WERI-Rb-1 (cell line): ENCODE measurements around the gene PTRH1.

ENCODE experiments used
- DNase-seq: peaks from one replicate; pipeline ENCODE4 v3.0.0-alpha.2; 2020
- H3K27ac ChIP-seq: fragments of 250-450 bp; sonication (Bioruptor Pico); 2 replicates; pipeline ENCODE4 v1.5.1; 2020; ENCODE audit warnings: mild to moderate bottlenecking, moderate library complexity
- H3K27me3 ChIP-seq: fragments of 250-450 bp; sonication (Bioruptor Pico); 2 replicates; pipeline ENCODE4 v1.5.1; 2021; ENCODE audit warnings: mild to moderate bottlenecking, low read depth, moderate library complexity; ENCODE audit not compliant: insufficient read depth, severe bottlenecking
- H3K36me3 ChIP-seq: fragments of 250-450 bp; sonication (Bioruptor Pico); 2 replicates; pipeline ENCODE4 v1.5.1; 2020; ENCODE audit warnings: mild to moderate bottlenecking, moderate library complexity
- H3K4me3 ChIP-seq: 2 replicates; pipeline ENCODE4 v1.5.1; 2011; ENCODE audit warnings: low read depth, mild to moderate bottlenecking, control low read depth, low read length
- H3K9me3 ChIP-seq: fragments of 250-450 bp; sonication (Bioruptor Pico); 2 replicates; pipeline ENCODE4 v1.5.1; 2021; ENCODE audit warnings: mild to moderate bottlenecking, moderate library complexity; ENCODE audit not compliant: severe bottlenecking
- CTCF ChIP-seq: IDR thresholded peaks from 2 replicates; pipeline ENCODE4 v1.5.1; 2011; ENCODE audit warnings: low read depth, mild to moderate bottlenecking, control low read depth, inconsistent platforms, low read length

The PTRH1 gene

GRCh38 chr9:127753148-127753547 is 37.7 kb upstream of the PTRH1 start:
- H3K36me3 ChIP-seq, result peaks cover 18% of the 10 kb centered on the region
- no peaks in the 10 kb centered on the region for H3K27me3 ChIP-seq

GRCh38 chr9:127751269-127752054 is 36.0 kb upstream of the PTRH1 start:
- H3K27me3 ChIP-seq, result no peaks in the 10 kb centered on the region
- no peak overlapping the region for H3K4me3 ChIP-seq
- H3K27ac ChIP-seq, result no peak overlapping the region
- H3K9me3 ChIP-seq, result no peaks in the 10 kb centered on the region
- TF ChIP-seq CTCF, result no peak
- DNase-seq, result no peak
- H3K36me3 ChIP-seq, result peaks cover 22% of the 10 kb centered on the region

More at GRCh38 chr9:127753148-127753547, 37.7 kb upstream of the PTRH1 start:
- H3K27ac ChIP-seq, result no peak overlapping the region
- DNase-seq, result no peak
- H3K4me3 ChIP-seq, result no peak overlapping the region
- no peak for TF ChIP-seq CTCF
- no peaks in the 10 kb centered on the region for H3K9me3 ChIP-seq

GRCh38 chr9:127749090-127749787 is 33.8 kb upstream of the PTRH1 start:
- no peaks in the 10 kb centered on the region for H3K9me3 ChIP-seq
- TF ChIP-seq CTCF, result no peak

GRCh38 chr9:127746959-127747569 is 31.6 kb upstream of the PTRH1 start:
- no peak overlapping the region for H3K27ac ChIP-seq
- DNase-seq, result no peak
- H3K27me3 ChIP-seq, result no peaks in the 10 kb centered on the region
- peaks cover 30% of the 10 kb centered on the region for H3K36me3 ChIP-seq
- no peak; the same call in 1 of the 2 replicates for TF ChIP-seq CTCF
- H3K4me3 ChIP-seq, result no peak overlapping the region
- peaks cover 6% of the 10 kb centered on the region for H3K9me3 ChIP-seq

More at GRCh38 chr9:127749090-127749787, 33.8 kb upstream of the PTRH1 start:
- Histone ChIP-seq H3K27ac (no peak overlapping the region), H3K36me3 (peaks cover 22% of the 10 kb centered on the region), H3K4me3 (no peak overlapping the region), H3K27me3 (no peaks in the 10 kb centered on the region)
- no peak for DNase-seq

GRCh38 chr9:127744398-127745110 is 29.1 kb upstream of the PTRH1 start:
- H3K36me3 ChIP-seq, result peaks cover 23% of the 10 kb centered on the region
- no peak for TF ChIP-seq CTCF

More at GRCh38 chr9:127744398-127745110, 29.1 kb upstream of the PTRH1 start:
- H3K9me3 ChIP-seq, result peaks cover 6% of the 10 kb centered on the region
- no peak overlapping the region for H3K27ac ChIP-seq
- no peak for DNase-seq
- no peak overlapping the region for H3K4me3 ChIP-seq
- H3K27me3 ChIP-seq, result no peaks in the 10 kb centered on the region
